Cerebellar nuclear complex (tissue), 1 donor: Measurements from ENCODE around the gene TFG.
"Not testable (repeated sequence)": the region's sequence is repeated elsewhere in the genome, so short reads cannot be mapped to it uniquely, and the experiment has no call there.

Experiments
- DNase-seq, 2 experiments: peaks; one replicate each; lab custom pipeline; 2025; lab: John Stamatoyannopoulos, UW

TFG gene

GRCh38 chr3:100708989-100709841 lies at the start of gene TFG:
TFG (plus strand) TSS chr3:100709494; CDS start chr3:100713686, 4,192 bp downstream.
- DNase-seq, result peak; percentile 6 to 73

GRCh38 chr3:100661294-100661693 lies 48.0 kb upstream of the TFG start:
- not testable (repeated sequence) for DNase-seq

- no peak for DNase-seq
These were observed 47.0 kb upstream of the TFG start for GRCh38 chr3:100662113-100662823.

- DNase-seq, result no peak
These were observed 44.1 kb upstream of the TFG start for GRCh38 chr3:100665230-100665629.

- DNase-seq, result not testable (repeated sequence)
These were observed 42.6 kb upstream of the TFG start for GRCh38 chr3:100666699-100667098.

- DNase-seq, result not testable (repeated sequence)
These were observed 42.0 kb upstream of the TFG start for GRCh38 chr3:100667316-100667715.

- not testable (repeated sequence) for DNase-seq
These were observed 38.3 kb upstream of the TFG start for GRCh38 chr3:100670995-100671394.

- no peak for DNase-seq
These were observed 27.8 kb upstream of the TFG start for GRCh38 chr3:100681496-100681895.

GRCh38 chr3:100682056-100682853 lies 27.0 kb upstream of the TFG start:
- DNase-seq, result no peak

- DNase-seq, result no peak
These were observed 26.2 kb upstream of the TFG start for GRCh38 chr3:100682854-100683760.

- no peak for DNase-seq
These were observed 16.1 kb upstream of the TFG start for GRCh38 chr3:100693225-100693624.

GRCh38 chr3:100695696-100696095 lies 13.6 kb upstream of the TFG start:
- DNase-seq, result no peak

- no peak for DNase-seq
These were observed 13.1 kb upstream of the TFG start for GRCh38 chr3:100696161-100696560.

GRCh38 chr3:100697172-100697571 lies 12.1 kb upstream of the TFG start:
- no peak for DNase-seq

GRCh38 chr3:100697723-100698285 lies 11.5 kb upstream of the TFG start:
- DNase-seq, result no peak

- no peak for DNase-seq
These were observed 10.6 kb upstream of the TFG start for GRCh38 chr3:100698736-100699135.

GRCh38 chr3:100700708-100701107 lies 8.6 kb upstream of the TFG start:
- no peak for DNase-seq

- DNase-seq, result no peak
These were observed 7.0 kb upstream of the TFG start for GRCh38 chr3:100702082-100702979.

- DNase-seq, result no peak
These were observed 6.3 kb upstream of the TFG start for GRCh38 chr3:100702980-100703345.

GRCh38 chr3:100703865-100704264 lies 5.4 kb upstream of the TFG start:
- DNase-seq, result no peak
